ENCODE results near the gene CORO2A.

The CORO2A gene

GRCh38 chr9:98219794-98220370 lies 27.4 kb upstream of the CORO2A start:
- DNase-seq (ENCODE audit: low read depth, low spot score), result no peak

DNA sequence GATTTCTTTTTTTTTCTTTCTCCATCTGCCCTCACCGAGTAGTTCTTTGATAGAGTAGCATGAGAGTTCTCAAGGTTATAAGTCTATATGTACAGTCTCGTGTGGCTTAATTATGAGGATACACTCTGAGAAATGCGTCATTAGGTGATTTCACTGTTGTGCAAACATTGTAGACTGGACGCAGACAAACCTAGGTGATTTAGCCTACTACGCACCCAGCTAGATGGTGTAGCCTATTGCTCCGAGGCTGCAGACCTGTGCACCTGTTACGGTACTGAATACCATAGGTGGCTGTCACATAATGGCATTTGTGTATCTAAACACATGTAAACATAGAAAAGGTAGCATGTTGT lies 26.9 kb upstream of the CORO2A start:
- DNase-seq (ENCODE audit: low read depth, low spot score), result no peak

- peak; percentile 91 for DNase-seq (ENCODE audit: low read depth, low spot score)
Observed at GRCh38 chr9:98218562-98219363, 26.3 kb upstream of the CORO2A start.

GRCh38 chr9:98217255-98217654 lies 24.8 kb upstream of the CORO2A start:
- no peak for DNase-seq (ENCODE audit: low read depth, low spot score)

- no peak for DNase-seq (ENCODE audit: low read depth, low spot score)
Observed at GRCh38 chr9:98216391-98216790, 24.0 kb upstream of the CORO2A start.

DNA sequence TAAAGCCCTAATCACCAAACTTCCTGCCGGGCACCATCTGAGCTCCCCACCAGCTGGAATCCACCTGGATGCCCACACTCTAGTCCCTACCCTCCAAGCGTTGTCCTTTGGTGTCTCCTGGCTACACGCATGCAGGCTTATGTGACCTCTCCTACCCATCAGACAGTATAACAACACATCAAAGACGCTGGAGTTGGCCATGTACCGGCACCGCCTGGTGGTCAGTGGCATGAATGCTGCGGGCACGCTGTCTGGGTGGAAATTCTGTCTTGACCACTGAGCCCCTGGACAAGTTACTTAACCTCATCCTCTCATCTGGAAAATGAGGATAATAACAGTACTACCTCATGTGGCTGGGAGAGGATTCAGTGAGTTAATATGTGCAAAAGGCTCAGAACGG lies 23.4 kb upstream of the CORO2A start:
- DNase-seq (ENCODE audit: low read depth, low spot score), result no peak

- DNase-seq (ENCODE audit: low read depth, low spot score), result no peak
Observed at GRCh38 chr9:98215271-98215670, 22.8 kb upstream of the CORO2A start.

DNA sequence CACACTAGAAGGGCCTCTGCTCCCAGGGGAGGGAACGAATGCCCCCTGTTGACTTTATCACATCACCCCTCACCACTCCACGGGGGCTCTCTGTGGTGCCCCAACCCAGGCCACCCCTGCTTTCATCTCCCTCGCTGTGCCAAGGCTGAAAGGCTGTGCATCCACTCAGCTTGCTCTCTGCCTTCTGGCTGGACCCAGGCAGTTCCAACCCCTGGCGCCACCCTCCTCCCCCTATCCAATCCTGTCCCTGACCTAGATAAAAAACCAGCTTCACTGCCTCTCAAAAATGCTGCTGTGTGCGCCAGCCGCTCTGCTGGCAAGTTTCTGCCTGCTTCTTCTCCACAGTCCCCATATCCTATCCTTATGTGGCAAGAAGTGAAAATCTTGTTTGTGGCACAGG lies 22.4 kb upstream of the CORO2A start:
- DNase-seq (ENCODE audit: low read depth, low spot score), result no peak

GRCh38 chr9:98211260-98211659 lies 18.8 kb upstream of the CORO2A start:
- no peak for DNase-seq (ENCODE audit: low read depth, low spot score)

DNA sequence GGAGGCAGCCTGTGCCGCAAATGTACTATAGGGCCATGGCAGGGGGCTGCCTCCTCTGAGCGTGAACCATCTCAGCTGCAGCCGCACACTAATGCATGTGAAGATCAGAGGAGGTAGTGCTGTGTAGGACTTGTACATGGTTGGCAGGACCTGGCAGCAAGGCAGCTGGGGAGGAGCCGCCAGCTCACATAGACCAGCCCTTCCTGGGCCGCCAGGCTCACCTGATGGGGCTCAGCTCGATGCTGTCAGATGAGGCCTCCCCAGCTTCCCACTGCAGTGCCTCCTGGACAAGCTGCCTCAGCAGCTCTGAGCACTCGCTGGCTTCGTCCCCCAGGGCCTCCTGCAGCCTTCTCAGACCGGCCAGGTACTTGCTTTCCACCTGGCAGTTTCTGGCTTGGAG lies 18.0 kb upstream of the CORO2A start:
- DNase-seq (ENCODE audit: low read depth, low spot score), result no peak

- no peak for DNase-seq (ENCODE audit: low read depth, low spot score)
Observed at GRCh38 chr9:98209530-98209929, 17.1 kb upstream of the CORO2A start.

DNA sequence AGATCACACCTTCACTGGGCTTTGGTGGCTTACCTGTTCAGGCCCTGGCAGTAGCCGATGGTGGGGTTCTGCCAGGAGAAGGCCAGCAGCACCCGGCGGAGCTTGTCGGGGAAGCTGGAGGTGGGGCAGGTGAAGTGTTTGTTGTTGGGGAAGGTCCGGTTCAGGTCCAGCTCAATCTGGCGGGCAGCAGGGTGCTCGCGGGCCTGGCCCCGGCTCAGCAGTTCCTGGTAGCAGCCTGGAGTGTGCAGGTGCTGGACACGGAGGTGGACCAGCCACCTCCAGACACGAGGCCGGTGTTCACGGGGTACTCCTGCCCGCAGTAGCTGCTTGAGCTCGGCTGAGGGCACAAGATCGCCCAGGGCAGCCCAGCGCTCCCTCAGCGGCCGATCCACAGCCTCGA lies 16.2 kb upstream of the CORO2A start:
- DNase-seq (ENCODE audit: low read depth, low spot score), result no peak

GRCh38 chr9:98207606-98208005 lies 15.2 kb upstream of the CORO2A start:
- no peak for DNase-seq (ENCODE audit: low read depth, low spot score)

DNA sequence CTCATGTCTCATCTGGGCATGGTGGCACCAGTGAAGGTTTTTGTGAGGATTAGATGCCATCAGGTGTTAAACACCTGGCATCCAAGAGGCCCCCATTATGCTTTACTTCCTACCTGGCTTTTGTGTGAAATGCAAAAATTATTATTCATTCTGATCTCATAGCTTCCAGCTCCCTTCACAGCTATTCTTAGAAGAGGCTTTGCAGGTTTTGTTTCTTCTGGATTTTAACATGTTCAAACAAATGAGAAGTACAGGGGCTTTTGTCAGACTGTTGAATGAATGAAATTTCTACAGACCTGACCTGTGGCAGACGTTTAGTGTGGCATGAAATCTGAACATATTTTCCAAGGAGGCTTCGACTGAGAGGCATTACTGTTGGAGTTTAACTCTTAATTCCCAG lies 14.3 kb upstream of the CORO2A start:
- DNase-seq (ENCODE audit: low read depth, low spot score), result no peak

DNA sequence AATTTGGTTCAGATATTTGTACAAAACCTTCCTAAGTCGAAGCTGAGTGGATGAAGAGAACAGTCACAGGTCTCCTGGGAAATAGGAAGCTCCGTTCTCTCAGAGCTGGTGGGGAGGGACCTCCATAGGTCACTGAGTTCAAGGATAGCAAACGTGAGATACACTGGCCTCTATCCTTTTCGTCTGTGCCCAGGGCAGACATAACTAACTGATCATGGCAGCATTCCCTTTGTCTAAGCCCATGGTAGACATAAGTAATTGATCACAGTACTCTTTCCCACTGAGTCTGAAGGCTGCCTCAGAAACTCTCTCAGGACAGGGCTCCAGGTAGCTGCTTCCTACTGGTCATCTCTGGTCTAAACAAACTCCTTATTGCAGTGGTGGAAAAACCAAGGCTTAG lies 12.3 kb upstream of the CORO2A start:
- DNase-seq (ENCODE audit: low read depth, low spot score), result no peak

DNA sequence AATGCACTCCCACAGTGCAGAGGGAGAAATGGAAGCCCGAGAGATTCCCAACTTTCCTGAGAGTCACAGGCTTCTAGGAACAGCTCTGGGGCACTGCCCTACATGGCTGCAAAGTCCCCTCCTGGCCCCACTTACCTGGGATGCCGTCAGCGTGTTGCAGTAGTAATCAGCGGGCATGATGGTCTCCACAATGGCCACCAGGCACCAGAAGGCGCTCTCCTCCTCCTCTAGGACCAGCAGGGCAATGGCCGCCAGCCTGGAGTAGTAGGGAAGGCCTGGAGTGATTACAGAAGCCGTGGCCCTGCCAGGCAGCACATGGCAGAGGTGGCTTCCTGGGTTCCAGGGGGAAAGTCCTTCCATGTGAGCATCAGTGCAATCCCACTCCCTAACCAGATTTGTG lies 10.7 kb upstream of the CORO2A start:
- DNase-seq (ENCODE audit: low read depth, low spot score), result no peak

DNA sequence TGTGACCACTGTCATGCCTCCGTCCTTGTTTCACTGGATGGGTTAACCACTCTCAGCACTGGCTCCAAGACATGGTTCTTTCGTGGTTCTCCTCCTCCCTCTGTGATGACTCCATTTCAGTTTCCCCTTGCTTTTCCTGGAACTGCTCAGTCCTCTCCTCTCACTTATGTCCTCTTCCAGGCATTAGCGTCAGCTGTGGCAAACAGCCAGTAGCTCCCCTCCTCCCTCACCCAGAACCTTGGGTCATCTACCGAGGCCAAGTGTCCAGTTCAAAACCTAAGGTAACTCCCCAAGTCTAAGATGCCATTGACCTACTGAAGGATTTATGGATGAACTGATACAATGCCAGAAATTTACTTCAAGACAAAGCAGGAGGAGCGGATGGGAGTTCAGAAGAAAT lies 9.8 kb upstream of the CORO2A start:
- DNase-seq (ENCODE audit: low read depth, low spot score), result no peak

DNA sequence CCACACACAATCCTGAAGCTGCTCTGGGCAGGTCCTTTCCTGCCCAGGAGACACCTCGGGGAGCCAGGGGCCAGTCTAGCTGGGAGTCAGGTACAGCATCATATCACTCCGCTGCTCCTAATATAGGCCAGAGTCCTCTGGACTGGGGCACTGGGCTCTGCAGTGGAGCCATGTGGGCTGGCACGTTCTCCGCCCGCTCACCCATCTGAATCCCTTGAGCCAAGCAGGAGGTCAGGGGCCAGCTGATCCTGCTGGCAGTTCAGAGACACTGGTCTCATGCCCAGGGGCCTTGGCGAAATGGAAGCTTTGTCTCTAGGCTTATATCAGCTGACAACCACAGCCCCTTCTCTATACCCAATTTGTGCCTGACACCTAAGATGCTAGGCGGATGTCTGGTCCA lies 9.3 kb upstream of the CORO2A start:
- DNase-seq (ENCODE audit: low read depth, low spot score), result no peak

- DNase-seq (ENCODE audit: low read depth, low spot score), result no peak
Observed at GRCh38 chr9:98201102-98201501, 8.7 kb upstream of the CORO2A start.

- no peak for DNase-seq (ENCODE audit: low read depth, low spot score)
Observed at GRCh38 chr9:98199388-98200033, 7.1 kb upstream of the CORO2A start.

GRCh38 chr9:98195671-98196070 lies 3.2 kb upstream of the CORO2A start:
- DNase-seq (ENCODE audit: low read depth, low spot score), result no peak

DNA sequence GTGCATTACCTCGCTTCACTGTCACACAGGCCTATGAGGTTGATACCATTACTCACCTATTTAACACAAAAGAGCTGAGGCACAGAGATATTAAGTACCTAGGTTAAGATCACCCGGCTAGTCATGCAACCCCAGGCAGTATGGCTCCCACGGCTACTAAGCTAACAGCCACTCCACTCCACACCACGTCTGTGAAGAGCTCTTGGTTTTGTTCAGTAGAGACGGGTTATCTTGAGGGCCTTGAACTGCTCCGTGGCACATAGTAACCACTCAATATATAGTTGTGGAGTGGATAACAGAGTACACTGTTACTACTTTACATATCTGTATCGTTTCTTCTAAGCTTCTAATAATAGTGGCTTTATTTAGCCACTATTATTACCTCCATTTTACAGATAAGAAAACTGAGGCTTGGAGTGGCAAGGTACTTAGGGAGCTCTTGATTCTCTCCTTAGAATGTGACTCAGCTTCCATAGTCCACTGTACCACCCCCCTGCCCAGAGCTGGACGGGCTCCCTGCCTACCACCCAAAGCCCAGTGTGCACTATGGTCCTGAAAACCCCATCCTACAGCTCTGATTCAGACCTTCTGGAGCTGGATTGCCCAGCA lies 1.0 kb upstream of the CORO2A start:
- no peak for DNase-seq (ENCODE audit: low read depth, low spot score)

Data from iPS DF 19.7 (cell line).